IPS-18a (cell line): ENCODE results near the gene NDUFAF8.

Experiments
- H3K27ac ChIP-seq: one replicate; pipeline ENCODE4 v1.5.1; 2013; ENCODE audit warnings: low read length
- H3K27me3 ChIP-seq: one replicate; pipeline ENCODE4 v1.6.1; 2013; ENCODE audit warnings: mild to moderate bottlenecking, low read length; ENCODE audit not compliant: control insufficient read depth, insufficient read depth
- H3K36me3 ChIP-seq: one replicate; pipeline ENCODE4 v1.6.1; 2013; ENCODE audit warnings: low read depth, low read length; ENCODE audit not compliant: control insufficient read depth
- H3K4me1 ChIP-seq: one replicate; pipeline ENCODE4 v1.6.1; 2013; ENCODE audit warnings: low read depth, low read length; ENCODE audit not compliant: control insufficient read depth
- H3K4me3 ChIP-seq: one replicate; pipeline ENCODE4 v1.5.1; 2013; ENCODE audit warnings: low read length
- H3K9ac ChIP-seq: one replicate; pipeline ENCODE4 v1.6.1; 2013; ENCODE audit warnings: mild to moderate bottlenecking, low read length, moderate library complexity
- H3K9me3 ChIP-seq: one replicate; pipeline ENCODE4 v1.6.1; 2013; ENCODE audit warnings: low read depth, low read length; ENCODE audit not compliant: control insufficient read depth

NDUFAF8 gene

GRCh38 chr17:81195941-81196495, 43.1 kb upstream of the NDUFAF8 start:
- Histone ChIP-seq H3K4me1 (no peaks in the 10 kb centered on the region), H3K9ac (no peak overlapping the region), H3K4me3 (no peak overlapping the region), H3K27me3 (no peaks in the 10 kb centered on the region), H3K36me3 (peaks cover 11% of the 10 kb centered on the region), H3K27ac (no peak overlapping the region), H3K9me3 (no peaks in the 10 kb centered on the region)

DNA sequence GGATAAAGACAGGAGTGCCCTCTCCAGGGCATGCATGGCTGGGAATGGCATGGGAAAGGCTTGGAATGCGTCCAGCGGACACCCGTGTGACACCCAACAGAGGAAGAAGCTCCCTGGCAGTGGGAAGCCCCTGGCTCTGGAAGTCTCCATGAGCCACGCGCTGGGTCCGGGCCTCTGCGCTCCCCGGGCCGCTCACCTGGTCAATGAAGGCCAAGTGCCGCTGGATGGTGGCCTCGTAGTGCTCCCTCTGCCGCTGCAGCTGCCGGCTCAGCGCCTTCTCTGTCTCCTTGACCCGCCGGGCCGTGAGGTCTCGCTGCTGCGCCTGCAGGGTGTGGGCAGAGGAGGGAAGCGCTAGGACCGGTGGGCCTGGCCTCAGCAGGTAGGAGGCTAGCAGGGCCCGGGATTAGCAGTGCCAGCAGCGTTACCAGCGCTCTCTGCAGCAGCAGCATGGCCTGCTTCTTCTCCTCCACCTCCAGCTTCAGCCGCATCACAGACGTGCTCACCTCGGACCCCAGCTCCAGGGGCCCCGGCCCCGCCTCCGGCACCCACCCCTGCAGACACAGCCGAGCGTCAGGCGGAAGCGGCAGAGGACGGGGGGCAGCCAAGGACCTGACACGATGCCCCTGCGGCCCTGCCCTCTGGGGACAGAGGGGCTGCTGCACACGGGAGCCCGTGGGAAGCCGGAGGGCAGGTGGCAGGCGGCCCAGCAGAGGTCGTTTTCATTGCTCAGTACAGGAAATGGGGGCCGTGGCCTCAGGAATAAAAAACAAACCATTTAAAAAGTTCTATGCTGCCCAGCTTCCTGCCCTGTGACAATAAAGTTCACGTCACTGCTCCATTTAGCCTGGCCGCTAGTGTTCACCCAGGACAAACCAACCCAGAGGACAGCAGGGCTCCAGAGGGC, 42.4 kb upstream of the NDUFAF8 start:
- Histone ChIP-seq H3K9ac (no peak overlapping the region), H3K4me1 (no peaks in the 10 kb centered on the region), H3K4me3 (no peak overlapping the region), H3K9me3 (no peaks in the 10 kb centered on the region), H3K36me3 (peaks cover 11% of the 10 kb centered on the region), H3K27ac (no peak overlapping the region), H3K27me3 (no peaks in the 10 kb centered on the region)

GRCh38 chr17:81197409-81197795, 41.7 kb upstream of the NDUFAF8 start:
- Histone ChIP-seq H3K4me1 (no peaks in the 10 kb centered on the region), H3K36me3 (peaks cover 11% of the 10 kb centered on the region), H3K27me3 (no peaks in the 10 kb centered on the region), H3K9me3 (no peaks in the 10 kb centered on the region), H3K27ac (no peak overlapping the region), H3K4me3 (no peak overlapping the region), H3K9ac (no peak overlapping the region)

- Histone ChIP-seq H3K9ac (no peak overlapping the region), H3K9me3 (no peaks in the 10 kb centered on the region), H3K4me1 (no peaks in the 10 kb centered on the region), H3K27me3 (no peaks in the 10 kb centered on the region), H3K36me3 (peaks cover 11% of the 10 kb centered on the region), H3K27ac (no peak overlapping the region), H3K4me3 (no peak overlapping the region)
Measured at GRCh38 chr17:81197831-81198490, 41.2 kb upstream of the NDUFAF8 start.

- H3K4me1 ChIP-seq: no peaks in the 10 kb centered on the region
- no peaks in the 10 kb centered on the region for H3K27me3 ChIP-seq
- no peak overlapping the region for H3K9ac ChIP-seq
- no peak overlapping the region for H3K27ac ChIP-seq
- no peaks in the 10 kb centered on the region for H3K9me3 ChIP-seq
- H3K4me3 ChIP-seq: no peak overlapping the region
- peaks cover 11% of the 10 kb centered on the region for H3K36me3 ChIP-seq
Measured at GRCh38 chr17:81198826-81199481, 40.2 kb upstream of the NDUFAF8 start.

GRCh38 chr17:81199482-81199830, 39.7 kb upstream of the NDUFAF8 start:
- Histone ChIP-seq H3K36me3 (peaks cover 11% of the 10 kb centered on the region), H3K27ac (no peak overlapping the region), H3K4me1 (no peaks in the 10 kb centered on the region), H3K27me3 (no peaks in the 10 kb centered on the region), H3K9me3 (no peaks in the 10 kb centered on the region), H3K9ac (no peak overlapping the region), H3K4me3 (no peak overlapping the region)

- H3K36me3 ChIP-seq: peaks cover 14% of the 10 kb centered on the region
- no peak overlapping the region for H3K4me3 ChIP-seq
- no peak overlapping the region for H3K27ac ChIP-seq
- H3K4me1 ChIP-seq: no peaks in the 10 kb centered on the region
- no peaks in the 10 kb centered on the region for H3K9me3 ChIP-seq
- no peak overlapping the region for H3K9ac ChIP-seq
- H3K27me3 ChIP-seq: no peaks in the 10 kb centered on the region
Measured at GRCh38 chr17:81200201-81200600, 38.9 kb upstream of the NDUFAF8 start.

DNA sequence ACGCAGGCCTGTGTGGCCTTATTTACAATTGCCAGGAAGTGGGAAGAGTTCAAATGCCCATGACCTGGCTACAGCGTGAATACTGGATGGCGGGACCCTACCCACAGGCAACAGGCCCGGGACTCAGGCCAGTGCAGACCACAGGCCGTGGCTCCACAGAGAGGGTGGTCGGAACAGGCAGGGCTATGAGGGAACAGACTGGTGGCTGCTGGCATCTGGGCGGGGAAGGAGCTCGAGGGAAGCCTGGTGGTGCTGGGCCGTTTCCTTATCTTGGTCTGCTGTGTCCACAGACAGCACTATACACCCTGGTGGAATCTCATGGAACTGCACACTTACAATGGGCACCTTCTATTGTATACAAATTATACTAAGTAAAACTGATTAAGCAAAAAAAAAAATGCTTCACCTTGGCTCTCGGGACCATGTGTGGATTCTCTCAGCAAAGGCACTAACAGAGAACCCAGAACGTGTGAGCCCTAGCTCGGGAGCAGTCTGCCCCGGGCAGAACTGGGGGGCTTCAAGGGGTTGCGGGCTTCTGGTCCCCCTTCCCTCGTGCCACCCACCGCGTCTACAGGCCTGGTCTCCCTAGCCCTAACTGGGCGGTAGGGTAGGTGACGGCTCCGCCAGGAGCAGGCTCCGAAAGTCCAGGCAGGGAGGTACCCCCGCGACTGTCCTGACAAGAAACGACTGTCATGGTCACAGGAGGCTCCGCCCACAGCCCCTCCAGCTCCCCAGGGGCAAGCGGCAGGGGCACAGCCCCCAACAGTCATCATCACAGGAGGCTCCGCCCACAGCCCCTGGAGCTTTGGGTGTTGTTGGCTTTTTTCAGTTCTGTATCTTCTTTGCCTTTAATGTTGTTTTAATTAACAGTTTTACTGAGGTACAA, 38.2 kb upstream of the NDUFAF8 start:
- H3K27ac ChIP-seq: no peak overlapping the region
- no peaks in the 10 kb centered on the region for H3K9me3 ChIP-seq
- H3K36me3 ChIP-seq: peaks cover 11% of the 10 kb centered on the region
- no peaks in the 10 kb centered on the region for H3K27me3 ChIP-seq
- no peak overlapping the region for H3K4me3 ChIP-seq
- no peaks in the 10 kb centered on the region for H3K4me1 ChIP-seq
- H3K9ac ChIP-seq: no peak overlapping the region

DNA sequence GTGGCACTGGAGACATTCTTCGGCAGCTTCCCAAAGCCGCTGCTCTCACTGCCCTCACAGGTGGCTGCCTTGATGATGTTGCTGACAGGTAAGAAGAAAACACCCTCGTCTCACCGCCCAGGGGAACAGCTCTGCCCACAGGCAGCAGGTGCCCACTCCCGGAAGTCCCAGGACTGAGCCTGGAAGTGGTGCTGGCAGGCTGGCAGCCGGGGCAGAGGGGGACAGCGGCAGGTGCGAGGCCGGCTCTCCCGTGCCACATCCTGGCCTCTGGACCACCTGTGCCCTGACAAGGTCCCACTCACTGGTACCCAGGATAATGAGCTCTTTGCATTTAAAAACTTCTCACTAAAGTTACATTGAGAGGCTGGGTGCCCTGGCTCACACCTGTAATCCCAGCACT, 36.8 kb upstream of the NDUFAF8 start:
- Histone ChIP-seq H3K27ac (no peak overlapping the region), H3K4me3 (no peak overlapping the region), H3K9me3 (no peaks in the 10 kb centered on the region), H3K9ac (no peak overlapping the region), H3K27me3 (no peaks in the 10 kb centered on the region), H3K4me1 (no peaks in the 10 kb centered on the region), H3K36me3 (peaks cover 11% of the 10 kb centered on the region)

GRCh38 chr17:81203136-81203535, 36.0 kb upstream of the NDUFAF8 start:
- Histone ChIP-seq H3K4me1 (no peaks in the 10 kb centered on the region), H3K36me3 (peaks cover 8% of the 10 kb centered on the region), H3K4me3 (no peak overlapping the region), H3K9ac (no peak overlapping the region), H3K27ac (no peak overlapping the region), H3K9me3 (no peaks in the 10 kb centered on the region), H3K27me3 (no peaks in the 10 kb centered on the region)

DNA sequence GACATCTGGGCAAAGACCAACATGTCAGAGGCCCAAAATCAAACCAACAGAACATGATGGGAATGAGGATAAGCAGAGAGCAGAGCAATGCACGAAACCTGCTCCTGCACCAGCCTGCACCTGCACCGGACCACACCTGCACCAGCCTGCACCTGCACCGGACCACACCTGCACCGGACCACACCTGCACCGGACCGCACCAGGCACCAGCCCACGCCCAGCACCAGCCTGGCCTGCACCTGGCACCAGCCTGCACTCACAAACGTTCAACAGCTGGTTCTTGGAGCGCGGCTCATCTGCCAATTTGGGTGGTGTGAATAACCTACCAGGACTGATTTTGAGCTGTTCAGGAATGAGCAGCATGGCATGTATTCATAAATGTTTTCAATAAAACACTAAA, 34.5 kb upstream of the NDUFAF8 start:
- H3K9me3 ChIP-seq: no peaks in the 10 kb centered on the region
- H3K36me3 ChIP-seq: peaks cover 3% of the 10 kb centered on the region
- no peak overlapping the region for H3K4me3 ChIP-seq
- no peaks in the 10 kb centered on the region for H3K27me3 ChIP-seq
- H3K4me1 ChIP-seq: no peaks in the 10 kb centered on the region
- no peak overlapping the region for H3K27ac ChIP-seq
- H3K9ac ChIP-seq: no peak overlapping the region
